Right atrium auricular region (tissue), 2 donors: ENCODE data around the gene TOGARAM1. TPM values are rescaled to one million over a fixed set of nuclear protein-coding genes. Genes with fewer than 3 reads are reported as not detected.

ENCODE experiments used
- DNase-seq: peaks from one replicate; pipeline ENCODE4 v3.0.0-alpha.2; 2019; ENCODE audit warnings: low spot score
- H3K27ac ChIP-seq, 2 donors: fragments of 200-600 bp; sonication (generic); 1 replicate in 1 of 2; 2 replicates in 1 of 2; pipeline ENCODE4 v1.5.1; 2016 to 2019
- H3K27me3 ChIP-seq, 2 donors: fragments of 200-600 bp; sonication (generic); one replicate each; pipeline versions ENCODE4 v1.5.1 to v1.6.0; 2017 to 2019
- H3K36me3 ChIP-seq: fragments of 200-600 bp; sonication (generic); one replicate; pipeline ENCODE4 v1.5.1; 2016
- H3K4me1 ChIP-seq, 2 donors: fragments of 200-600 bp; sonication (generic); one replicate each; pipeline versions ENCODE4 v1.5.1 to v1.6.0; 2017 to 2019
- H3K4me3 ChIP-seq, 2 donors: fragments of 200-600 bp; sonication (generic); 1 replicate in 1 of 2; 2 replicates in 1 of 2; pipeline ENCODE4 v1.5.1; 2017 to 2019; ENCODE audit warnings: mild to moderate bottlenecking in 1 of 2, moderate library complexity in 1 of 2
- H3K9me3 ChIP-seq, 2 donors: fragments of 200-600 bp; sonication (generic); one replicate each; pipeline ENCODE4 v1.5.1; 2019
- CTCF ChIP-seq, 2 donors: fragments of 200-600 bp; sonication (generic); IDR thresholded peaks; one replicate each; pipeline ENCODE4 v1.5.1; 2019; ENCODE audit warnings: antibody characterized with exemption in 2 of 2
- total RNA-seq, 2 donors: library from RNA; depleted of rRNA; stranded (reverse); fragments of >200 nt; gene quantifications; one replicate each; pipeline ENCODE4 v1.1.0, GENCODE V29; 2016

Gene TOGARAM1
- total RNA-seq, 2 donors from 2014 or later = 15.1 to 24.7 TPM

DNA sequence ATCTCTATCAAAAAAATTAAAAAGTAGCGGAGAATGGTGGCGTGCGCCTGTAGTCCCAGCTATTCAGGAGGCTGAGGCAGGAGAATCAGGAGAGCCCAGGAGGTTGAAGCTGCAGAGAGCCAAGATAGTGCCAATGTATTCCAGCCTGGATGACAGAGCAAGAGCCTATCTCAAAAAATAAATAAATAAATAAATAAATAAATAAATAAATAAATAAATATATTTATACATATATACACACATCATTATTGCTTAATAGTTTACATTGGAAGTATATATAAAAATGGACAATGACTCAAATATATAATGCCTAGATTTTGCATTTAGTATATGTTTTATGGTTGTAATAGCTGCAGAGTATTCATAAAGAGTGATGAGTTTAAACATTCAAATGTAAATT lies 53.1 kb downstream of the TOGARAM1 start:
- no peak for DNase-seq
- Histone ChIP-seq H3K4me1 (no peaks in the 10 kb centered on the region), H3K27ac (no peak overlapping the region), H3K36me3 (peaks cover 39% of the 10 kb centered on the region), H3K9me3 (no peaks in the 10 kb centered on the region), H3K4me3 (no peak overlapping the region), H3K27me3 (no peaks in the 10 kb centered on the region)
- no peak for TF ChIP-seq CTCF (IDR thresholded peaks at IDR 0.05)

DNA sequence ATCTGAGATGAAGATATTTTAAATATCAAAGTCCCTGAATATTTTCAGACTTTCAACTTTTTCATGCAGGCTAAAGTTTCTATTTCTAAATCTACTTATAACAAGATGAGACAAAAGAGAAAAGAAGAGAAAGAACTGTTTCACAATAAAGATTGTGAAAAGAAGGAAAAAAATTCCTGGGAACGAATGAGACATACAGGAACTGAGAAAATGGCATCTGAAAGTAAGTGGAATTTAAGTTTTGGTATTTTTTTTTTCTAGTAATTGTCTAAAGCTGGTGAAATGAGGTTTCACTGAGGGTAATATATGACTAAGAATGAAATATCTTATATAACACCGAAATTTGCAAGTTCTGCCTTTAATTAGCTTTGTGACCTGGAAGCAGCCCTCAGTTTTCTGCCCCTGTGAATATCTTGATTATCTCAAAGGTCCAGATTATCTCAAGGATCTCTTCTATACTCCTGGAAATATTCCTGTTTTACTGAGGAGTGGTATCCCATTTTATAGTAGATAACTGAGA lies 66.2 kb downstream of the TOGARAM1 start:
- Histone ChIP-seq H3K27me3 (no peaks in the 10 kb centered on the region), H3K4me3 (no peak overlapping the region), H3K4me1 (no peaks in the 10 kb centered on the region), H3K36me3 (peaks cover 24% of the 10 kb centered on the region), H3K27ac (no peak overlapping the region), H3K9me3 (no peaks in the 10 kb centered on the region)
- no peak for DNase-seq
- TF ChIP-seq CTCF (IDR thresholded peaks at IDR 0.05) = no peak

- Histone ChIP-seq H3K9me3 (no peaks in the 10 kb centered on the region), H3K27ac (no peak overlapping the region), H3K4me3 (no peak overlapping the region), H3K4me1 (no peaks in the 10 kb centered on the region), H3K27me3 (no peaks in the 10 kb centered on the region), H3K36me3 (peaks cover 42% of the 10 kb centered on the region)
- no peak for DNase-seq
- no peak for TF ChIP-seq CTCF (IDR thresholded peaks at IDR 0.05)
Measured at GRCh38 chr14:45034730-45035129, 72.7 kb downstream of the TOGARAM1 start.

GRCh38 chr14:45038256-45038655 lies 76.3 kb downstream of the TOGARAM1 start:
- Histone ChIP-seq H3K4me1 (no peaks in the 10 kb centered on the region), H3K36me3 (peaks cover 34% of the 10 kb centered on the region), H3K4me3 (no peak overlapping the region), H3K27me3 (no peaks in the 10 kb centered on the region), H3K27ac (no peak overlapping the region), H3K9me3 (no peaks in the 10 kb centered on the region)
- DNase-seq = no peak
- no peak for TF ChIP-seq CTCF (IDR thresholded peaks at IDR 0.05)

- no peak for DNase-seq
- Histone ChIP-seq H3K27me3 (no peaks in the 10 kb centered on the region), H3K36me3 (peaks cover 34% of the 10 kb centered on the region), H3K4me3 (no peak overlapping the region), H3K9me3 (no peaks in the 10 kb centered on the region), H3K4me1 (no peaks in the 10 kb centered on the region), H3K27ac (no peak overlapping the region)
- no peak for TF ChIP-seq CTCF (IDR thresholded peaks at IDR 0.05)
Measured at GRCh38 chr14:45038865-45039264, 76.9 kb downstream of the TOGARAM1 start.

DNA sequence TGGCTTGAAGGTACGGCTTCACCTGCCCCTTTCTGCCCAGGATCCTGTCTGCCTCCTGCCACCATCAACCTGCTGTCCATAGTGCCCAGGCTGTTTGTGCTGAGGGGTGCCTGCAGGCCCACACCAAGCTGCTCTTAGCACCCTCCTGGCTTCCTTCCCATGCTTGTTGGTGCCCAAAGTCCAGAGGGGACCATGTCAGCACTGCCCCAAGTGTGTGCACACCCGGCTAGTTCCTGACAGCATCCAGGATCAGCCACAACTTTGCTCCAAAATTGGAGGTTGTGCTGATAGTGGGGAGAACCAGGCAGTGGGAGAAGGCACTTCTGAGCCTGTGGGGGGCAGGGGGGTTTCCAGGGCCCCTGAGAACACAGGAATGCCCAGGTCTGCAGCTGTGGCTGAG lies 77.4 kb downstream of the TOGARAM1 start:
- TF ChIP-seq CTCF (IDR thresholded peaks at IDR 0.05) = no peak
- peaks cover 34% of the 10 kb centered on the region for H3K36me3 ChIP-seq
- no peaks in the 10 kb centered on the region for H3K9me3 ChIP-seq
- no peaks in the 10 kb centered on the region for H3K27me3 ChIP-seq
- H3K27ac ChIP-seq = no peak overlapping the region
- H3K4me1 ChIP-seq = no peaks in the 10 kb centered on the region
- DNase-seq = no peak
- H3K4me3 ChIP-seq = no peak overlapping the region
